Ovary (tissue), 9 donors: ENCODE measurements around the gene ST3GAL6. TPM values are rescaled to one million over a fixed set of nuclear protein-coding genes. Genes with fewer than 3 reads are reported as not detected.

Experiments
- DNase-seq, 5 donors: peaks; one replicate each; pipeline ENCODE4 v3.0.0-alpha.2; 2019 to 2020
- H3K27ac ChIP-seq, 2 donors: fragments of 200-600 bp; one replicate each; pipeline versions ENCODE4 v1.5.1 to v1.8.0; 2019 to 2022
- H3K27me3 ChIP-seq: fragments of 200-600 bp; one replicate; pipeline ENCODE4 v1.8.0; 2022
- H3K36me3 ChIP-seq: fragments of 200-600 bp; sonication (generic); one replicate; pipeline ENCODE4 v1.5.1; 2019
- H3K4me1 ChIP-seq: one replicate; pipeline ENCODE4 v1.8.1; 2013; ENCODE audit warnings: mild to moderate bottlenecking, moderate library complexity; ENCODE audit not compliant: insufficient read depth
- H3K4me3 ChIP-seq: fragments of 200-600 bp; sonication (generic); one replicate; pipeline ENCODE4 v1.5.1; 2017
- H3K9me3 ChIP-seq, 2 donors: fragments of 200-600 bp in 1 of 2; sonication (generic) in 1 of 2; one replicate each; pipeline versions ENCODE4 v1.5.1 to v1.8.1; 2013 to 2019; ENCODE audit warnings: mild to moderate bottlenecking in 1 of 2, moderate library complexity in 1 of 2
- EP300 ChIP-seq: sonication (generic); formaldehyde crosslinking; IDR thresholded peaks from one replicate; pipeline ENCODE4 v1.6.1; 2017; ENCODE audit warnings: antibody characterized with exemption
- POLR2A ChIP-seq: fragments of 450-650 bp; IDR thresholded peaks from one replicate; pipeline ENCODE4 v1.6.1; 2017; ENCODE audit warnings: antibody characterized with exemption, mild to moderate bottlenecking, moderate library complexity
- WGBS, 3 donors: extraction: QIAGEN DNeasy Blood & Tissue Kit in 1 of 3; methylation state at CpG; one replicate each; pipeline versions ENCODE4 v1.1.5 to v1.1.7; 2013 to 2017; 5-methylcytosine and 5-hydroxymethylcytosine counted together
- intact Hi-C, 4 donors: fragments of 100-400 bp; cut with DNase I; formaldehyde crosslinking; loops; one replicate each; pipeline versions ENCODE4 v1.11.0 to v1.15.1; 2022 to 2023
- polyA plus RNA-seq, 2 donors: library from polyadenylated mRNA; stranded (reverse); fragments of 200-250 nt in 1 of 2; fragments of 350-450 nt in 1 of 2; fragmentation: Illumina TruSeq in 1 of 2; extraction: RNeasy Lipid Tissue Mini Kit (QIAGEN cat#74804) in 1 of 2; gene quantifications; one replicate each; pipeline ENCODE4 v1.2.3, GENCODE V29; 2013 to 2014
- total RNA-seq, 7 donors: library from RNA; depleted of rRNA in 2 of 7; stranded (reverse); fragments of >200 nt in 2 of 7; fragmentation: NEBNext Ultra II Directional in 3 of 7; extraction: Animal tissue kit (Norgen Biotek cat#: 25700) in 3 of 7; gene quantifications; one replicate each; pipeline versions ENCODE4 v1.1.0 to v1.2.4, GENCODE V29; 2016 to 2023
- TF ChIP-seq, protein P1 (sequence below), 3 donors: fragments of 450-650 bp in 2 of 3; fragments of 200-600 bp in 1 of 3; IDR thresholded peaks; one replicate each; pipeline versions ENCODE4 v1.5.1 to v1.8.0; 2016 to 2022; ENCODE audit warnings: antibody characterized with exemption in 3 of 3, mild to moderate bottlenecking in 1 of 3
- donor health status: DM: no; HTN: no; CAD: no; lungs with moderate emphysema.
- donor health status: DM: no; HTN: no; CAD: no.
- donor health status: Bipolar disorder and iron deficiency.
- donor health status: DM: yes; HTN: yes; CAD: no.
- donor health status: DM: no; HTN: no; CAD: no.
- donor health status: DM: yes; HTN: yes; CAD: no.

ST3GAL6 gene
- total and polyA plus RNA-seq, 9 donors: 1.9 to 16.7 (median 3.7) TPM

DNA sequence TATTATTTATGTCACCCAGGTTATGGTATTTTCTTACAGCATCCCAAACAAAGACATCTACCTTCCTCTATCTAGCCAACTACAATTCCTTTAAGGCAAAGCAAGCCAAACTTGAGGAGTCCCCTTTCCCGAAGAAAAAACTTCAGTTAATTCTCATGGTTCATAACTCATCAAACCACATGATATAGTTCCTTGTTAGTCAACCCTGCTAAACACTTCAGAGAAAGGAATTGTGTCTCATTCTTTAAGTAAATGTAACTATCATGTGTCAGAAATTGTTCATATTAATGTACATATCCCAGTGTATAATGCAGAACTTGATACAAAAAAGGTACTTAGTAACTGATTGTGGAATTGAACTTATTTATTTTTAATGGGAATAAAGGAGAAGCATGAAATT, 44.4 kb downstream of the ST3GAL6 start:
- Histone ChIP-seq H3K9me3 (no peaks in the 10 kb centered on the region), H3K36me3 (no peaks in the 10 kb centered on the region), H3K4me3 (no peak overlapping the region), H3K27me3 (no peaks in the 10 kb centered on the region), H3K27ac (no peak overlapping the region), H3K4me1 (no peaks in the 10 kb centered on the region)
- TF ChIP-seq EP300 (no peak), POLR2A (no peak)
- TF ChIP-seq, protein P1, sequence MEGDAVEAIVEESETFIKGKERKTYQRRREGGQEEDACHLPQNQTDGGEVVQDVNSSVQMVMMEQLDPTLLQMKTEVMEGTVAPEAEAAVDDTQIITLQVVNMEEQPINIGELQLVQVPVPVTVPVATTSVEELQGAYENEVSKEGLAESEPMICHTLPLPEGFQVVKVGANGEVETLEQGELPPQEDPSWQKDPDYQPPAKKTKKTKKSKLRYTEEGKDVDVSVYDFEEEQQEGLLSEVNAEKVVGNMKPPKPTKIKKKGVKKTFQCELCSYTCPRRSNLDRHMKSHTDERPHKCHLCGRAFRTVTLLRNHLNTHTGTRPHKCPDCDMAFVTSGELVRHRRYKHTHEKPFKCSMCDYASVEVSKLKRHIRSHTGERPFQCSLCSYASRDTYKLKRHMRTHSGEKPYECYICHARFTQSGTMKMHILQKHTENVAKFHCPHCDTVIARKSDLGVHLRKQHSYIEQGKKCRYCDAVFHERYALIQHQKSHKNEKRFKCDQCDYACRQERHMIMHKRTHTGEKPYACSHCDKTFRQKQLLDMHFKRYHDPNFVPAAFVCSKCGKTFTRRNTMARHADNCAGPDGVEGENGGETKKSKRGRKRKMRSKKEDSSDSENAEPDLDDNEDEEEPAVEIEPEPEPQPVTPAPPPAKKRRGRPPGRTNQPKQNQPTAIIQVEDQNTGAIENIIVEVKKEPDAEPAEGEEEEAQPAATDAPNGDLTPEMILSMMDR (IDR thresholded peaks at IDR 0.05): no peak
- 95 to 97% (median 96%) methylated on average over 1 of the region's 1 CpG for WGBS, 3 donors
- no peak for DNase-seq
- intact Hi-C loops: no loop called here

DNA sequence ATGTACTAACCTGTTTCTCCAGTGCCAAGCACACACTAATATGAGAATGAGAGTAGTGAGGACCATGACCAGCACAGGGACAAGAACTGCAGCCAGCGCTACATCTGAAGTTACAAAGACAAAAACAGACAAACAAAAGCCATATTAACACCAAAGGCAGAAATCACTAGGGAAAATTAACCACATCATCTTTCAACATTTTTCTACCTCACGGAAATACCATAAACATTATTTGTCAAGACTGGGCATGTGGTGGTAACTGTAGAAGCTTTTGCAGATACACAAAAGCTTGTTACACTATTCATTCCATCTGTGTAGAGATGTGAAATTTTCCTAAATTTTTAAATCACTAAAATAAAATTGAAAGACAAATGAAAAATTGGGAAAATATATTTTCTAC, 44.9 kb downstream of the ST3GAL6 start:
- DNase-seq: no peak
- no peak overlapping the region for H3K27ac ChIP-seq
- H3K4me1 ChIP-seq: no peaks in the 10 kb centered on the region
- no peaks in the 10 kb centered on the region for H3K36me3 ChIP-seq
- WGBS, 3 donors: 96 to 97% (median 97%) methylated on average over 2 of the region's 2 CpGs
- intact Hi-C loops: no loop called here
- TF ChIP-seq EP300: no peak
- no peak for TF ChIP-seq POLR2A
- TF ChIP-seq, protein P1 (IDR thresholded peaks at IDR 0.05): no peak
- no peak overlapping the region for H3K4me3 ChIP-seq
- H3K9me3 ChIP-seq: no peaks in the 10 kb centered on the region
- H3K27me3 ChIP-seq: no peaks in the 10 kb centered on the region

DNA sequence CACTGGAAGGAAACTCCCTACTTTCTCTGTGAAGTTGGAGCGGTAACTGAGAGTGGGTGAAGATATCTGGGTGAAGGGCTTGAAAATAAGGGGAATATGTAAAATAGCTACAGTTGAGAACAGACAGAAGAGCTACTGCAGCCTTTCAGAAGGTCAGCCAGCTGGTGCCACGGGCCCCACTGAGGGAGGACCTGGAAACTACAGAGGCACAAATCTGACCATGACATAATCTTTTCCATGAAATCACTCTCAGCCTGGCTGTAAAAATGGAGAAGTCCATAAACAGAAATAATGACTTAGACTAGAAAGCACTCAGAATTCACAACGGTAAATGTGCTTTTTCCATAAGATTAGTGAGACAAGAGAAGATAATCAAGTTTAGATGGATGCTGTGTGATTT, 46.4 kb downstream of the ST3GAL6 start:
- no peak overlapping the region for H3K27ac ChIP-seq
- TF ChIP-seq EP300 (no peak), POLR2A (no peak)
- TF ChIP-seq, protein P1 (IDR thresholded peaks at IDR 0.05): no peak
- no peaks in the 10 kb centered on the region for H3K9me3 ChIP-seq
- intact Hi-C loops: no loop called here
- H3K4me1 ChIP-seq: no peaks in the 10 kb centered on the region
- H3K4me3 ChIP-seq: no peak overlapping the region
- H3K27me3 ChIP-seq: no peaks in the 10 kb centered on the region
- no peaks in the 10 kb centered on the region for H3K36me3 ChIP-seq
- DNase-seq: no peak
- 63 to 65% (median 64%) methylated on average over 3 of the region's 3 CpGs for WGBS, 3 donors

DNA sequence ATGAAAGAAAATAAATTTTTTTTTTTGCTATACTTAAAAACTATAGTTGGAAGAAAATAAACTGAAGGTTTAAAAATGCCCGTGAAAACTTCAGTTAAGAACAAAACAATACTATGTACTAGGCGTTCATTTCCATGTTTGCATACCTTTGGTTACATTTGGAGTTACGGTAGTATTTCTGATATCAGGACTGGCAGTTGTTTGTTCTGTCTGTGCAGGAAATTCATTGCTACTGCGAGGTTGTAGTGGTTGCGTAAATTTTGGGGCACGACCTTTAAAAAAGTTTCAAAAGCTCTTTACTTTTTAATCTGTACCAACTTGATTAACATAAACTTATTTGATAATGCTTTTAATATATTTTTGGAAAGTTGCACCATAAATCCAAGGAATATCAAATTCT, 47.9 kb downstream of the ST3GAL6 start:
- Histone ChIP-seq H3K27ac (no peak overlapping the region), H3K27me3 (no peaks in the 10 kb centered on the region), H3K9me3 (no peaks in the 10 kb centered on the region), H3K4me1 (no peaks in the 10 kb centered on the region), H3K4me3 (no peak overlapping the region), H3K36me3 (no peaks in the 10 kb centered on the region)
- DNase-seq: no peak
- 44 to 66% (median 48%) methylated on average over 6 of the region's 6 CpGs for WGBS, 3 donors
- TF ChIP-seq POLR2A (no peak), EP300 (no peak)
- TF ChIP-seq, protein P1 (IDR thresholded peaks at IDR 0.05): no peak
- intact Hi-C loops: loop anchor here in 1 of 4 donors (5.0 kb wide), 1 partner anchor 214 kb away; no protein-coding TSS in a partner anchor
